Liver (tissue), 3 donors: ENCODE data around the gene C19orf33.

Experiments
- EGR1 ChIP-seq, 2 donors: IDR thresholded peaks; 2 replicates each; pipeline ENCODE4 v1.6.1; 2016 to 2018; ENCODE audit warnings: antibody characterized with exemption in 2 of 2, low read depth in 2 of 2
- GABPA ChIP-seq, 2 donors: IDR thresholded peaks in 1 of 2; conservative IDR thresholded peaks in 1 of 2; 2 replicates each; pipeline ENCODE4 v1.6.1; 2016; ENCODE audit warnings: antibody characterized with exemption in 2 of 2, mild to moderate bottlenecking in 1 of 2, moderate library complexity in 1 of 2
- NR2F2 ChIP-seq: IDR thresholded peaks from 2 replicates; pipeline ENCODE4 v1.6.1; 2016; ENCODE audit warnings: antibody characterized with exemption
- RAD21 ChIP-seq, 2 donors: IDR thresholded peaks; 2 replicates each; pipeline ENCODE4 v1.6.1; 2016; ENCODE audit warnings: antibody characterized with exemption in 2 of 2, mild to moderate bottlenecking in 2 of 2
- SP1 ChIP-seq: IDR thresholded peaks from 2 replicates; pipeline ENCODE4 v1.6.1; 2018; ENCODE audit warnings: antibody characterized with exemption, mild to moderate bottlenecking
- TAF1 ChIP-seq: conservative IDR thresholded peaks from 2 replicates; pipeline ENCODE4 v1.6.1; 2016; ENCODE audit warnings: antibody characterized with exemption, mild to moderate bottlenecking
- YY1 ChIP-seq: IDR thresholded peaks from 2 replicates; pipeline ENCODE4 v1.6.1; 2016; ENCODE audit warnings: antibody characterized with exemption, mild to moderate bottlenecking
- TF ChIP-seq, protein P1 (sequence below): fragments of 150-350 bp; IDR thresholded peaks from 2 replicates; pipeline ENCODE4 v1.5.1; 2017; ENCODE audit warnings: improper control_type of control experiment, low read depth, low read length; ENCODE audit not compliant: missing input control
- TF ChIP-seq, protein P2 (sequence below): IDR thresholded peaks from 2 replicates; pipeline ENCODE4 v1.6.1; 2016; ENCODE audit warnings: antibody characterized with exemption
- TF ChIP-seq, protein P3 (sequence below): IDR thresholded peaks from 2 replicates; pipeline ENCODE4 v1.6.1; 2016; ENCODE audit warnings: antibody characterized with exemption, mild to moderate bottlenecking
- TF ChIP-seq, protein P4 (sequence below): IDR thresholded peaks from 2 replicates; pipeline ENCODE4 v1.6.1; 2016; ENCODE audit warnings: antibody characterized with exemption
- TF ChIP-seq, protein P5 (sequence below): IDR thresholded peaks from 2 replicates; pipeline ENCODE4 v1.6.1; 2016; ENCODE audit warnings: antibody characterized with exemption
- donor health status: healthy.
- donor health status: healthy.

DNA sequence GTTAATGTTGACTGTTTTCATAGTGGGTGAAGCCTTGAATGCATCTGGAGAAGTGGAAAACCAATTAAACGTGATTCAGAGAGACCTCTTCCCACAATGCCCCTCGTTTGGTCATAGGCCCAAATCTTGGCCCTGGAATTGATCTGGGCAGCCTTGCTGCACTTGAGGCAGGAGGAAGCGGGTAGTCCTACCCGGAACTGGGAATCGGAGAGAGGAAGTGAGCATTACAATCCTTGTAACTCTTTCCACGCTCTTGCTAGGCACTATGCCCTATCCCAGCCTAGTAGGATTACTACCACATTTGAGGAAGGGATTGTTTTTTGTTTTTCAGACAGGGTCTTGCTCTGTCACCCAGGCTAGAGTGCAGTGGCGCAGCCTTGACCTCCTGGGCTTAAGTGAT lies 19.2 kb downstream of the C19orf33 start:
- TF ChIP-seq, protein P1, sequence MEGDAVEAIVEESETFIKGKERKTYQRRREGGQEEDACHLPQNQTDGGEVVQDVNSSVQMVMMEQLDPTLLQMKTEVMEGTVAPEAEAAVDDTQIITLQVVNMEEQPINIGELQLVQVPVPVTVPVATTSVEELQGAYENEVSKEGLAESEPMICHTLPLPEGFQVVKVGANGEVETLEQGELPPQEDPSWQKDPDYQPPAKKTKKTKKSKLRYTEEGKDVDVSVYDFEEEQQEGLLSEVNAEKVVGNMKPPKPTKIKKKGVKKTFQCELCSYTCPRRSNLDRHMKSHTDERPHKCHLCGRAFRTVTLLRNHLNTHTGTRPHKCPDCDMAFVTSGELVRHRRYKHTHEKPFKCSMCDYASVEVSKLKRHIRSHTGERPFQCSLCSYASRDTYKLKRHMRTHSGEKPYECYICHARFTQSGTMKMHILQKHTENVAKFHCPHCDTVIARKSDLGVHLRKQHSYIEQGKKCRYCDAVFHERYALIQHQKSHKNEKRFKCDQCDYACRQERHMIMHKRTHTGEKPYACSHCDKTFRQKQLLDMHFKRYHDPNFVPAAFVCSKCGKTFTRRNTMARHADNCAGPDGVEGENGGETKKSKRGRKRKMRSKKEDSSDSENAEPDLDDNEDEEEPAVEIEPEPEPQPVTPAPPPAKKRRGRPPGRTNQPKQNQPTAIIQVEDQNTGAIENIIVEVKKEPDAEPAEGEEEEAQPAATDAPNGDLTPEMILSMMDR: no peak
- TF ChIP-seq SP1: no peak
- TF ChIP-seq YY1: no peak
- TF ChIP-seq, protein P2, sequence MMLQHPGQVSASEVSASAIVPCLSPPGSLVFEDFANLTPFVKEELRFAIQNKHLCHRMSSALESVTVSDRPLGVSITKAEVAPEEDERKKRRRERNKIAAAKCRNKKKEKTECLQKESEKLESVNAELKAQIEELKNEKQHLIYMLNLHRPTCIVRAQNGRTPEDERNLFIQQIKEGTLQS: no peak
- TF ChIP-seq RAD21 (IDR thresholded peaks at IDR 0.05): no peak
- TF ChIP-seq, protein P3, sequence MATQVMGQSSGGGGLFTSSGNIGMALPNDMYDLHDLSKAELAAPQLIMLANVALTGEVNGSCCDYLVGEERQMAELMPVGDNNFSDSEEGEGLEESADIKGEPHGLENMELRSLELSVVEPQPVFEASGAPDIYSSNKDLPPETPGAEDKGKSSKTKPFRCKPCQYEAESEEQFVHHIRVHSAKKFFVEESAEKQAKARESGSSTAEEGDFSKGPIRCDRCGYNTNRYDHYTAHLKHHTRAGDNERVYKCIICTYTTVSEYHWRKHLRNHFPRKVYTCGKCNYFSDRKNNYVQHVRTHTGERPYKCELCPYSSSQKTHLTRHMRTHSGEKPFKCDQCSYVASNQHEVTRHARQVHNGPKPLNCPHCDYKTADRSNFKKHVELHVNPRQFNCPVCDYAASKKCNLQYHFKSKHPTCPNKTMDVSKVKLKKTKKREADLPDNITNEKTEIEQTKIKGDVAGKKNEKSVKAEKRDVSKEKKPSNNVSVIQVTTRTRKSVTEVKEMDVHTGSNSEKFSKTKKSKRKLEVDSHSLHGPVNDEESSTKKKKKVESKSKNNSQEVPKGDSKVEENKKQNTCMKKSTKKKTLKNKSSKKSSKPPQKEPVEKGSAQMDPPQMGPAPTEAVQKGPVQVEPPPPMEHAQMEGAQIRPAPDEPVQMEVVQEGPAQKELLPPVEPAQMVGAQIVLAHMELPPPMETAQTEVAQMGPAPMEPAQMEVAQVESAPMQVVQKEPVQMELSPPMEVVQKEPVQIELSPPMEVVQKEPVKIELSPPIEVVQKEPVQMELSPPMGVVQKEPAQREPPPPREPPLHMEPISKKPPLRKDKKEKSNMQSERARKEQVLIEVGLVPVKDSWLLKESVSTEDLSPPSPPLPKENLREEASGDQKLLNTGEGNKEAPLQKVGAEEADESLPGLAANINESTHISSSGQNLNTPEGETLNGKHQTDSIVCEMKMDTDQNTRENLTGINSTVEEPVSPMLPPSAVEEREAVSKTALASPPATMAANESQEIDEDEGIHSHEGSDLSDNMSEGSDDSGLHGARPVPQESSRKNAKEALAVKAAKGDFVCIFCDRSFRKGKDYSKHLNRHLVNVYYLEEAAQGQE: no peak
- TF ChIP-seq, protein P4, sequence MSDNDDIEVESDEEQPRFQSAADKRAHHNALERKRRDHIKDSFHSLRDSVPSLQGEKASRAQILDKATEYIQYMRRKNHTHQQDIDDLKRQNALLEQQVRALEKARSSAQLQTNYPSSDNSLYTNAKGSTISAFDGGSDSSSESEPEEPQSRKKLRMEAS: no peak
- TF ChIP-seq, protein P5, sequence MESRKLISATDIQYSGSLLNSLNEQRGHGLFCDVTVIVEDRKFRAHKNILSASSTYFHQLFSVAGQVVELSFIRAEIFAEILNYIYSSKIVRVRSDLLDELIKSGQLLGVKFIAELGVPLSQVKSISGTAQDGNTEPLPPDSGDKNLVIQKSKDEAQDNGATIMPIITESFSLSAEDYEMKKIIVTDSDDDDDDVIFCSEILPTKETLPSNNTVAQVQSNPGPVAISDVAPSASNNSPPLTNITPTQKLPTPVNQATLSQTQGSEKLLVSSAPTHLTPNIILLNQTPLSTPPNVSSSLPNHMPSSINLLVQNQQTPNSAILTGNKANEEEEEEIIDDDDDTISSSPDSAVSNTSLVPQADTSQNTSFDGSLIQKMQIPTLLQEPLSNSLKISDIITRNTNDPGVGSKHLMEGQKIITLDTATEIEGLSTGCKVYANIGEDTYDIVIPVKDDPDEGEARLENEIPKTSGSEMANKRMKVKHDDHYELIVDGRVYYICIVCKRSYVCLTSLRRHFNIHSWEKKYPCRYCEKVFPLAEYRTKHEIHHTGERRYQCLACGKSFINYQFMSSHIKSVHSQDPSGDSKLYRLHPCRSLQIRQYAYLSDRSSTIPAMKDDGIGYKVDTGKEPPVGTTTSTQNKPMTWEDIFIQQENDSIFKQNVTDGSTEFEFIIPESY: no peak
- no peak for TF ChIP-seq NR2F2
- TF ChIP-seq EGR1 (IDR thresholded peaks at IDR 0.05; ENCODE audit: low read depth in 2 of 2): no peak
- no peak for TF ChIP-seq TAF1
- TF ChIP-seq GABPA (IDR thresholded peaks at IDR 0.05 in 1 of 2, conservative IDR thresholded peaks at IDR 0.05 in 1 of 2): no peak
